DND-41 (cell line): Measurements from ENCODE around the gene AMPD3.

ENCODE experiments used
- ATAC-seq: fragments of 200-7000 bp; cut with Tn5 transposase; 3 replicates; pipeline ENCODE4 v1.9.1; 2021; ENCODE audit warnings: low read depth; ENCODE audit not compliant: insufficient read depth
- DNase-seq: peaks from one replicate; pipeline ENCODE4 v3.0.0-alpha.2; 2020
- H2AFZ ChIP-seq: 2 replicates; pipeline ENCODE4 v1.6.0; 2012; ENCODE audit warnings: low read depth, low read length
- H3K27ac ChIP-seq: 2 replicates; pipeline ENCODE4 v1.5.1; 2012; ENCODE audit warnings: low read length, inconsistent platforms
- H3K27me3 ChIP-seq: fragments of 200-600 bp; sonication (generic); 2 replicates; pipeline ENCODE4 v1.6.0; 2012; ENCODE audit warnings: low read length, mild to moderate bottlenecking, inconsistent platforms; ENCODE audit not compliant: insufficient read depth, poor library complexity
- H3K36me3 ChIP-seq: 2 replicates; pipeline ENCODE4 v1.5.1; 2012; ENCODE audit warnings: low read length, inconsistent platforms; ENCODE audit not compliant: insufficient read depth
- H3K4me1 ChIP-seq: 2 replicates; pipeline ENCODE4 v1.5.1; 2012; ENCODE audit warnings: mild to moderate bottlenecking, low read length; ENCODE audit not compliant: insufficient read depth
- H3K4me2 ChIP-seq: 2 replicates; pipeline ENCODE4 v1.6.0; 2012; ENCODE audit warnings: mild to moderate bottlenecking, moderate library complexity, low read length, inconsistent platforms; ENCODE audit not compliant: insufficient read depth
- H3K4me3 ChIP-seq, 2 experiments: fragments of 200-600 bp in 1 of 2; shearing (Covaris generic) in 1 of 2; 2 replicates each; pipeline ENCODE4 v1.5.1; 2012 to 2016; ENCODE audit warnings: inconsistent platforms in 2 of 2, low read length in 2 of 2, mild to moderate bottlenecking in 2 of 2, low read depth in 1 of 2, moderate library complexity in 1 of 2
- H3K79me2 ChIP-seq: 2 replicates; pipeline ENCODE4 v1.6.0; 2012; ENCODE audit warnings: low read length, inconsistent platforms; ENCODE audit not compliant: insufficient read depth
- H3K9ac ChIP-seq: 2 replicates; pipeline ENCODE4 v1.6.0; 2012; ENCODE audit warnings: low read depth, mild to moderate bottlenecking, inconsistent platforms, low read length, moderate library complexity
- H3K9me3 ChIP-seq: 2 replicates; pipeline ENCODE4 v1.5.1; 2012; ENCODE audit warnings: low read length, moderate library complexity, mild to moderate bottlenecking, inconsistent platforms; ENCODE audit not compliant: insufficient read depth, severe bottlenecking
- H4K20me1 ChIP-seq: 2 replicates; pipeline ENCODE4 v1.6.0; 2012; ENCODE audit warnings: low read length; ENCODE audit not compliant: insufficient read depth
- EZH2 ChIP-seq: IDR thresholded peaks from 3 replicates; pipeline ENCODE4 v1.6.1; 2012; ENCODE audit warnings: borderline replicate concordance, low read depth, mild to moderate bottlenecking, moderate library complexity, low read length, inconsistent platforms; ENCODE audit not compliant: severe bottlenecking
- TF ChIP-seq, protein P1 (sequence below): IDR thresholded peaks from 2 replicates; pipeline ENCODE4 v1.5.1; 2012; ENCODE audit warnings: borderline replicate concordance, low read length, moderate library complexity, mild to moderate bottlenecking; ENCODE audit not compliant: poor library complexity, severe bottlenecking; ENCODE audit errors: extremely low read depth

Gene AMPD3

GRCh38 chr11:10476342-10476741 lies 21.3 kb downstream of the AMPD3 start:
- ATAC-seq, result no peak
- H3K27ac ChIP-seq, result no peak overlapping the region
- no peak for DNase-seq
- no peak overlapping the region for H3K9ac ChIP-seq
- 0 out of 2 replicates have a peak, but pooled peaks cover under 1% of the 10 kb centered on the region for H4K20me1 ChIP-seq
- H3K79me2 ChIP-seq, result no peaks in the 10 kb centered on the region
- H3K4me2 ChIP-seq, result no peak overlapping the region
- H3K4me3 ChIP-seq, result no peak overlapping the region
- no peaks in the 10 kb centered on the region for H3K4me1 ChIP-seq
- H3K36me3 ChIP-seq, result peaks cover 9% of the 10 kb centered on the region
- H3K27me3 ChIP-seq, result no peaks in the 10 kb centered on the region
- TF ChIP-seq EZH2, result no peak
- TF ChIP-seq, protein P1, sequence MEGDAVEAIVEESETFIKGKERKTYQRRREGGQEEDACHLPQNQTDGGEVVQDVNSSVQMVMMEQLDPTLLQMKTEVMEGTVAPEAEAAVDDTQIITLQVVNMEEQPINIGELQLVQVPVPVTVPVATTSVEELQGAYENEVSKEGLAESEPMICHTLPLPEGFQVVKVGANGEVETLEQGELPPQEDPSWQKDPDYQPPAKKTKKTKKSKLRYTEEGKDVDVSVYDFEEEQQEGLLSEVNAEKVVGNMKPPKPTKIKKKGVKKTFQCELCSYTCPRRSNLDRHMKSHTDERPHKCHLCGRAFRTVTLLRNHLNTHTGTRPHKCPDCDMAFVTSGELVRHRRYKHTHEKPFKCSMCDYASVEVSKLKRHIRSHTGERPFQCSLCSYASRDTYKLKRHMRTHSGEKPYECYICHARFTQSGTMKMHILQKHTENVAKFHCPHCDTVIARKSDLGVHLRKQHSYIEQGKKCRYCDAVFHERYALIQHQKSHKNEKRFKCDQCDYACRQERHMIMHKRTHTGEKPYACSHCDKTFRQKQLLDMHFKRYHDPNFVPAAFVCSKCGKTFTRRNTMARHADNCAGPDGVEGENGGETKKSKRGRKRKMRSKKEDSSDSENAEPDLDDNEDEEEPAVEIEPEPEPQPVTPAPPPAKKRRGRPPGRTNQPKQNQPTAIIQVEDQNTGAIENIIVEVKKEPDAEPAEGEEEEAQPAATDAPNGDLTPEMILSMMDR, result no peak
- H3K9me3 ChIP-seq, result no peaks in the 10 kb centered on the region
- no peak overlapping the region for H2AFZ ChIP-seq

- ATAC-seq (no peak), DNase-seq (no peak)
- no peak overlapping the region for H3K9ac ChIP-seq
- no peaks in the 10 kb centered on the region for H3K9me3 ChIP-seq
- TF ChIP-seq, protein P1, result no peak
- TF ChIP-seq EZH2, result no peak
- H3K27ac ChIP-seq, result no peak overlapping the region
- 0 out of 2 replicates have a peak, but pooled peaks cover 3% of the 10 kb centered on the region for H4K20me1 ChIP-seq
- no peaks in the 10 kb centered on the region for H3K27me3 ChIP-seq
- no peaks in the 10 kb centered on the region for H3K4me1 ChIP-seq
- no peak overlapping the region for H3K4me2 ChIP-seq
- H3K36me3 ChIP-seq, result peaks cover 15% of the 10 kb centered on the region
- H3K4me3 ChIP-seq, result no peak overlapping the region
- no peaks in the 10 kb centered on the region for H3K79me2 ChIP-seq
- H2AFZ ChIP-seq, result no peak overlapping the region
These were observed 22.0 kb downstream of the AMPD3 start for GRCh38 chr11:10476927-10477689.

GRCh38 chr11:10477690-10478046 lies 22.6 kb downstream of the AMPD3 start:
- Histone ChIP-seq H4K20me1 (0 out of 2 replicates have a peak, but pooled peaks cover 3% of the 10 kb centered on the region), H3K4me2 (no peak overlapping the region)

More at GRCh38 chr11:10477690-10478046, 22.6 kb downstream of the AMPD3 start:
- TF ChIP-seq, protein P1, result no peak
- no peak for TF ChIP-seq EZH2
- H3K9me3 ChIP-seq, result no peaks in the 10 kb centered on the region
- H2AFZ ChIP-seq, result no peak overlapping the region
- no peak overlapping the region for H3K9ac ChIP-seq
- H3K4me1 ChIP-seq, result no peaks in the 10 kb centered on the region
- ATAC-seq (no peak), DNase-seq (no peak)
- no peak overlapping the region for H3K27ac ChIP-seq
- H3K27me3 ChIP-seq, result no peaks in the 10 kb centered on the region
- no peaks in the 10 kb centered on the region for H3K79me2 ChIP-seq
- H3K36me3 ChIP-seq, result peaks cover 15% of the 10 kb centered on the region
- no peak overlapping the region for H3K4me3 ChIP-seq
